ES-I3 (cell line): ENCODE results near the gene ZNF593.

Experiments used
- H3K36me3 ChIP-seq: 2 replicates; pipeline ENCODE4 v1.6.1; 2013; ENCODE audit warnings: mild to moderate bottlenecking, low read length, control low read depth, moderate library complexity; ENCODE audit not compliant: insufficient read depth
- H3K4me1 ChIP-seq: 2 replicates; pipeline ENCODE4 v1.6.1; 2013; ENCODE audit warnings: mild to moderate bottlenecking, control low read depth, low read length; ENCODE audit not compliant: insufficient read depth
- H3K9ac ChIP-seq: 2 replicates; pipeline ENCODE4 v1.6.1; 2013; ENCODE audit warnings: low read depth, mild to moderate bottlenecking, low read length, moderate library complexity
- H3K9me3 ChIP-seq: 2 replicates; pipeline ENCODE4 v1.6.1; 2013; ENCODE audit warnings: mild to moderate bottlenecking, low read length, moderate library complexity; ENCODE audit not compliant: control insufficient read depth, insufficient read depth

ZNF593 gene

DNA sequence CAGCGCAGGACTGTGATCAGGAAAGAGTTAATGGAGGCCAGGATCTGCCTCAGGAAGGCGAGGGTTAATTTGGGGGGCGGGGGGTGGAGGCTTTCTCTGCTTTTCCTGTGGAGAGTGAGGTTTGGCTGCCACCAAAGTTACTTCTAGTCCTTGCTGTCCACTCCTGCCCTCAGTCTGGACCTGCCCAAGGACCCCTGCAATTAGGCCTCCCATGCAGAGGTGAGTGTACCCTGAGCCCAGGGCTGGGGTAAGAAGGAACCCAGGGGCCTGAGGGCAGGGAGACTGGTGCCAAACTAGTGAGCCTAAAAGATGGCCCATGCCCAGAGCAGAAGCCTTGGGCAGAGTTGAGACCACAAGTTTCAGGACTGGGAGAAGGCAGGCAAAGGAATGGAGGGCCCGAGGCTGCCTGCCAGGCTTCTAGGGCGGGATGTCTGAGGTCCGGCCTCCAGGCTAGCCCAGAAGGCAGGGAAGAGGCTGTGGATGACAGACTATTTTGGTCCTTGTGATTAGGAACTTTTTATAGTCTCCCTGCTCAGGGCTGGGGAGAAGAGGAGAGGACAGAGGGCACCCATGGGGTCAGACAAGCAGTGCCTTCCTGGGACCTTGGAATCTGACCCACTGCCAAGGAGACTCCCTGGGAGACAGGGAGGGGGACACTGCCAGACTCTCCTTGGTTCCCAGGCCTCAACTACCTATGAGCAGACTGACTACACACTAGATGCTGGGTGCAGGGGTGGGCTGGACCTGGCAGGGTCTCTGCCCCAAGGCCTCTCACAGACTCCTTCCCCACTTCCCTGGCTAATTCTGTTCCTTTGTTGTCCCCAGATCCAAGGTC lies 10.6 kb upstream of the ZNF593 start, which contains the start of gene FAM110D:
FAM110D (plus strand) TSS at position 172 of the 835 bp plus-strand sequence. CDS start 2,213 bp downstream, outside the sequence.
- Histone ChIP-seq H3K4me1 (peaks cover 28% of the 10 kb centered on the region), H3K9ac (peak within 1 kb of the TSS; percentile 14; the same call in 1 of the 2 replicates), H3K9me3 (no peaks in the 10 kb centered on the region), H3K36me3 (no peaks in the 10 kb centered on the region)

DNA sequence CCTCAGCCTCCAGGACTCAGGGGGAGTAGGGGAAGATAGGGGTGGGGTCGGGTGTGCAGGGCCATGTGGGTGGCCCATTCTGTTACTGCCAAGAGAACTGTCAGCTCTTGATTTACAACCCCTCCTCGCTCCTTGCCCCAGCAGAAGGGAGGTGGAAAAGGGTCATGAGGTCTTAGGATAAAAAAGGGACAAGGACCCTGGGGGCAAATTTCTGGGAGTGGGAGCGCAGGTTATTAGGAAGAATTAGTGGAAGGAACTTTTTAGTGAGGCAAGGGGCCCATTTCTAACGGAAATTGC lies 10.0 kb upstream of the ZNF593 start:
- no peaks in the 10 kb centered on the region for H3K9me3 ChIP-seq
- H3K36me3 ChIP-seq = no peaks in the 10 kb centered on the region
- no peak overlapping the region for H3K9ac ChIP-seq
- H3K4me1 ChIP-seq = peaks cover 23% of the 10 kb centered on the region

- H3K4me1 ChIP-seq = peaks cover 28% of the 10 kb centered on the region
- no peaks in the 10 kb centered on the region for H3K36me3 ChIP-seq
- H3K9me3 ChIP-seq = no peaks in the 10 kb centered on the region
- peak overlapping the region; percentile 49; the same call in 1 of the 2 replicates for H3K9ac ChIP-seq
Measured at GRCh38 chr1:26160527-26161414, 8.9 kb upstream of the ZNF593 start.

DNA sequence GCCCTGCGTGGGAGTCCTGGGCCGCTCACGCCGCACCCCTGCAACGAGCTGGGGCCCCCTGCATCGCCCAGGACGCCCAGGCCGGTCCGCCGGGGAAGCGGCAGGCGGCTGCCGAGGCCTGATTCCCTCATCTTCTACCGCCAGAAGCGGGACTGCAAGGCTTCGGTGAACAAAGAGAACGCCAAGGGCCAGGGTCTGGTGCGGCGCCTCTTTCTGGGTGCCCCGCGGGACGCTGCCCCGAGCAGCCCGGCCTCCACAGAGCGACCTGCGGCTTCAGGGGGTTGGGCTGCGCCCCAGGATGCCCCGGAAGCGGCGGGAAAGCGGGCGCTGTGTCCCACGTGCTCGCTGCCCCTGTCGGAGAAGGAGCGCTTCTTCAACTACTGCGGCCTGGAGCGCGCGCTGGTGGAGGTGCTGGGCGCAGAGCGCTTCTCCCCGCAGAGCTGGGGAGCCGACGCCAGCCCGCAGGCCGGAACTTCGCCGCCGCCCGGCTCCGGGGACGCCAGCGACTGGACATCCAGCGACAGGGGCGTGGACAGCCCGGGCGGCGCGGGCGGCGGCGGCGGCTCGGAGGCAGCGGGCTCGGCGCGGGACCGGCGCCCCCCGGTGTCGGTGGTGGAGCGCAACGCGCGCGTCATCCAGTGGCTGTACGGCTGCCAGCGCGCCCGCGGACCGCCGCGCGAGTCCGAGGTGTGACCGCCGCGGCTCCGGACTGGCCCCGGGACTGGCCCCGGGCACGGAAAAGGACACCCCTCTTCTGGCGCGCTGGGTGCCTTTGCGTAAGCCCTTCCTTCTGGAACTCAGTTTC lies 8.1 kb upstream of the ZNF593 start:
- H3K36me3 ChIP-seq = no peaks in the 10 kb centered on the region
- H3K9ac ChIP-seq = peak overlapping the region; percentile 49
- no peaks in the 10 kb centered on the region for H3K9me3 ChIP-seq
- H3K4me1 ChIP-seq = peaks cover 31% of the 10 kb centered on the region

GRCh38 chr1:26162220-26162709 lies 7.4 kb upstream of the ZNF593 start:
- H3K9me3 ChIP-seq = no peaks in the 10 kb centered on the region
- no peaks in the 10 kb centered on the region for H3K36me3 ChIP-seq
- peaks cover 31% of the 10 kb centered on the region for H3K4me1 ChIP-seq
- peak overlapping the region; percentile 49 for H3K9ac ChIP-seq

DNA sequence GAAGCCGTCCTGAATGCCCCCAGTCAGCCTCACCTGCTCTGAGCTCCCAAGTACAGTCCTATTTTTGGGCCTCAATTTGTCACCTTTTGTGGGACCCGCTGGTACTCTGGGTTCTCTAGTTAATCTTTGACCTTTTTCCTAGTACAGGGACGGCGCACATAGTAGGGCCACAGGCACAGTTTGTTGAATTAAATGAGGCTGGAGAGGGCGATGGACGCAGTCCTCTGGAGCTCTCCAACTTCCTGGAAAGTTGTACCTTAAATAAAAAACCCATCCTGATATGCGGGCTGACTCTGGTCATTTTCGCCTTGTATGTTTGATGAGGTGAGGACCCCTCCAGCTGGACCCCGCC lies 6.0 kb upstream of the ZNF593 start:
- peak overlapping the region; percentile 46; the same call in 1 of the 2 replicates for H3K9ac ChIP-seq
- H3K4me1 ChIP-seq = peaks cover 27% of the 10 kb centered on the region
- no peaks in the 10 kb centered on the region for H3K36me3 ChIP-seq
- no peaks in the 10 kb centered on the region for H3K9me3 ChIP-seq

DNA sequence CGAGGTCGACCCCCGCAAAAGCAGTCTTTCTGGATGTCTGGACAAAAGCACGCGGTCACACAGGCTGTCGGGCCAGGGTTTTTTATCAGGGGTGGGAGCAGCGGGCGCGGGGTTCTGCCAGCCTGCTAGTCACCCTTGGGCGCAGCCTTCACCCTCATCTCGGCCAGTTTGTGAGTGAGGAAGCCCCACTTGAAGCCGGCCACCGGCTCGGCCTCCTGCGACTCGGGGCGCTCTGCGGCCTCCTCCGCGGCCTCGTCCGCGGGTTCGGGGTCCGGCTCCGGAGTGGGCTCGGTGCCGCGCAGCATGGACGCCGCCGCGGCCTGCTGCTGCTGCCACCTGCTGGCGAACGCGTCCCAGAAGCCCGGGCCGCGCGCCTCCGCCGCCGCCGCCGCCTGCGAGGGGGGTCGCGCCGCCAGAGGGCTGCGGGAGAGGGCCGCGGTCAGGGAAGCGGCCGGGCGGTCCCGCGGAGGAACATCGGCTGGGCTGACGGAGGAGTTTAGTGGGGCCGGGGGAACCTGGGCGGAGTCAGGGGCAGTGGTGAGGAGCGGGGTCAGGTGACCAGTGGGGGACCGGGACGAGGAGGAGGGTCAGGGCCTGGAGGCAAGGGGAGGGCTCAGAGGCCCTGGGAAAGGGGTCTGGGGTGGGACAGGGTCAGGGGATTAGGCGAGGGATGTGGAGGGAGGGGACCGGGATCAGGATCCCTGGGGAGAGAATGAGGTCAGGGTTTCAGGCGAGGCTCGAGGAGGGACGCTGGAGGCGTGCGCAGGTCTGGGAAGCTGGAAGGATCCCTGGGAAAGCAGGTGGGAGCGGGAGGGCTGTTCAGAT lies 5.5 kb upstream of the ZNF593 start:
- Histone ChIP-seq H3K9ac (peak overlapping the region; percentile 46), H3K36me3 (no peaks in the 10 kb centered on the region), H3K4me1 (peaks cover 22% of the 10 kb centered on the region), H3K9me3 (no peaks in the 10 kb centered on the region)

DNA sequence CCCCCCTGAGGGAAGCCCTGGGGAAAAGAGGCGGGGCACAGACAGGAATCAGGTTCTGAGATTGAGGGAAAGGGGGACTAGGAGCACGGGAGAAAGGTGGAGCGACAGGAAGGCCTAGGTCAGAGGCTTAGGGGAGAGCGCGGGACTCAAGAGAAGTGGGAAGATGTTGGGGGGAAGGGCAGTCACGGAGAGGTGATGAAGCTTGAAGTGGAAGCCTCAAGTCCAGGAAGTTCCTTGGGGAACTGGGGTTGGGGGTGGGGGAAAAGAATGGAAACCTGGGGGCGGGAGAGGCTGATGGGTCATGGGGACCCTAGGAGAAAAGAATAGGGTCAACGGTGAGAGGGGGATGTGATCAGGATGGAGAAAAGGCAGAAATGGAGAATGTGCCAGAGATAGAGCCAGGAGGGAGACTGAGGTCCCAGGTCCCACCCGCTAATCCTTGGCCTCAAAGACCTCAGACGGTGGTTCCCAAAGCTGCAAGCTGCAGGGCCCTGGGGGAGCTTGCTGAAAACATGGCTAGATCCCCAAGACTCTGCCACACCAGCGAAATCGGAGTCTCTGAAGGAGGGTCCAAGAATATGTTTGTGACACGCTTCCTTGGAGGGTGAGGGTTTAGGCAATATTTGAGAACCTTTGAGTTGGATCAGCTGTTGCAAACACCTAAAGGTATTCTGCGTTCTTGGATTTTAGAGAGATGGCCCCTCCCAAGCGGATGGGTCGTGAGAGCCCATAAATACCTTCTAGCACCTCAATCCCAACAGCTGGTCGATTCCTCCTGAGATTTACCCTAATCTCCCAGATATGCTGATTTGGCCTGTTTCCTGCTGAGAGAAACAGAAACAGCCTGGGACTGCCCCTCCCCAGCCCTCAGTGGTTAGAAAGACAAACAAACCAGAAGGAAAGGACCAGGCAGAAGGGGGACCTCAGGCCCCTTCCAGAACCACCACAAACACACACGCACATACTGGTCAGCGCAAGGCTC lies 4.6 kb upstream of the ZNF593 start:
- H3K36me3 ChIP-seq = no peaks in the 10 kb centered on the region
- H3K9me3 ChIP-seq = no peaks in the 10 kb centered on the region
- peaks cover 19% of the 10 kb centered on the region for H3K4me1 ChIP-seq
- H3K9ac ChIP-seq = peak overlapping the region; percentile 46

DNA sequence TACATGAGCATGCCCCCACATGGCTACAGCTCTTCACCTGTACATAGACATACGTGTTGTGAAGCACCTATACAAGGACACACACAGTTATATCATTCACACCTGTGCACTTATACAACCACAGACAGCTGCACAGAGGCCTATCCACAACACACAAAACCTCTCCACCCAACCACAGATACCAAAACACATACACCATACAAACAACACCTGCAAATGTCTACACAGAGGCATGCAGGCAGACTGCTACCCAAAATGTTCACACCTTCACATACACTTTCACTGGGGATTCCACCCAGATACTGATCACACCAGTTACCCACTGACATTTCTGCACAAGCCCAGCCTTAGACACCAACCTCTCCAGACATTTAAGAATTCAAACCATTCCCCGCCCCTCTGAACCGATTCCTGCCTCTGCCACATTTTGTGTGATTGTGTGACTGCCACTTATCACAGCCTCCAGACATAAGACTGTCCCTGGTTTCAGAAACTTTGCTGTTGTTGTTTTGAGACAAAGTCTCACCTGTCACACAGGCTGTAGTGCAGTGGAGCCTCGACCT lies 2.9 kb upstream of the ZNF593 start:
- Histone ChIP-seq H3K4me1 (peaks cover 11% of the 10 kb centered on the region), H3K36me3 (no peaks in the 10 kb centered on the region), H3K9ac (no peak overlapping the region), H3K9me3 (no peaks in the 10 kb centered on the region)

DNA sequence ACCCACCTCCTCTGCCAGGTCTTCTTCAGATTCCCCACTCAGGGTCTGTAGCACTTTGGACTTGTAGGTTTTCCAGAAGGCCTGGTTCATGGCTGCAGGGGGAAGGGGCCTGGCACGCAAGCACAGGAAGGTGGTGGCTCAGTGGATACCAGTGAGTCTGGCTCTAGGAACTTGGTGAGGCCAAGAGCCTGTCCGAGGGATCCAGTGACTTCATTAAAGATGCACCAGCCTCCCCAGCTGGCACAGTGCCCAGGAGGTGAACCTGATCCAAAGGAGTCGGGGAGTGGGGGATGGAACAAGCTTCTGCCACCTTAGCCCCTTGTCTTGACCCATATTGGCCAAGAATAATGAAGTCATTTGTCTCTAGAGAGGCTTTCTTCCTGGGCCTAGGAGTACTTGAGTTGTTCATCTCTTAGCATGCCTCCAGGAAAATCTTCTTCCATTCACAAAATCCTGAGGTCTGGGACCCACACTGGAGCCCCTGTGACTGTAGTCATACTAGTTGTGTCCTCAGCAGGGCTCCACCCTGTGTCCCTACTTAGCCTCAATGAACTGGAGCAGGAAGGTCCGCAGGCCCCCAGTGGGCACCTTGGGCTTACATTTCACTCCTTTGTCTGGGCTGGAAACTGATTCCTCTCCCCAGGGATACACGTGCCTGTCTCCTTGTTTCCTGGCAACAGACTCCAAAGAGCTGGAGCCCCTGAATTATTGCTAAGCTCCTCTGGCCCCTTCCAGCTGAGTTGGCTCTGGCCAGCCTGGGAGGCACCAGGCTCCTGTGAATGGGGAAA lies 1.1 kb upstream of the ZNF593 start, which contains the start of gene C1orf232:
C1orf232 (minus strand) TSS at position 554 of the 788 bp plus-strand sequence; CDS start at position 90, 464 bp downstream.
- Histone ChIP-seq H3K9ac (peak within 1 kb of the TSS; percentile 98), H3K36me3 (no peaks in the 10 kb centered on the region), H3K9me3 (no peaks in the 10 kb centered on the region), H3K4me1 (peaks cover 11% of the 10 kb centered on the region)

- Histone ChIP-seq H3K4me1 (peaks cover 11% of the 10 kb centered on the region), H3K9ac (no peak overlapping the region; the same call in 1 of the 2 replicates)
Measured at GRCh38 chr1:26169198-26169554, 532 bp upstream of the ZNF593 start.

DNA sequence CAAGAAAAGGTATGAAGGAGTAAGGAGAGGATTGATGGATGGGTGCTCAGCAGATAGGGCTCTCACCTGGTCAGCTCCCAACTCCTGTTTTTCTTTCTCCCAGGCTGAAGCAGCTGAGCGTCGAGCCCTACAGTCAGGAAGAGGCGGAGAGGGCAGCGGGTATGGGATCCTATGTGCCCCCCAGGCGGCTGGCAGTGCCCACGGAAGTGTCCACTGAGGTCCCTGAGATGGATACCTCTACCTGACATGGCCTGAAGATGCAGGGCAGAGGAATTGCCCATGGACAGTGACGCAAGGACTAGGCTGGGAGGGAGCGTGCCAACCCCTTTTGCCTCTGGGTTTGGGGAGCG lies 739 bp downstream of the ZNF593 start:
- Histone ChIP-seq H3K36me3 (no peaks in the 10 kb centered on the region), H3K4me1 (peaks cover 7% of the 10 kb centered on the region), H3K9ac (peak overlapping the region; percentile 98), H3K9me3 (no peaks in the 10 kb centered on the region)

More at GRCh38 chr1:26169198-26169554, 532 bp upstream of the ZNF593 start:
- no peaks in the 10 kb centered on the region for H3K36me3 ChIP-seq
- no peaks in the 10 kb centered on the region for H3K9me3 ChIP-seq
